ENCODE measurements around the gene CCNG1.
"Not testable (repeated sequence)": the region's sequence is repeated elsewhere in the genome, so short reads cannot be mapped to it uniquely, and the experiment has no call there.

Gene CCNG1

DNA sequence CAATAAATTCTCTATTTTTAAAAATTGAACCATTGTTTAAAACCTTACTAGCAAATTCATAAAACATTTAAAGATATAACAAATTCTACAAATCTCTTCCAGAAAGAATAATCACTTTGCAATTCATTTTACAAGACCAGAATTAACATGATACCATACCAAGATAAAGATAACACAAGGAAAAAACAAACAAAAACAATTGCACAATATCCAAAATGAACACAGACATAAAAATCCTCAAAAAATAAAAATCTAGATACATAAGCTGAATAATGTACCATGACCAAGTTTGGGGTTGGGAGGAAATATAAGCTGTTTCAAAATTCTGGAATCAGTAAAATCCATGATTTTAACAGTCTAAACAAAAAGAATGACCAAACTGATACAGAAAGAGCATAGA is 11.1 kb downstream of the CCNG1 start:
- H3K9me2 ChIP-seq (ENCODE audit: low read depth, low read length): no peaks in the 10 kb centered on the region
- H3K4me1 ChIP-seq (ENCODE audit: insufficient read depth, low read length, severe bottlenecking): no peaks in the 10 kb centered on the region
- H3K9ac ChIP-seq (ENCODE audit: low read length): no peak overlapping the region
- no peaks in the 10 kb centered on the region for H4K20me1 ChIP-seq (ENCODE audit: insufficient read depth, low read length)
- no peak overlapping the region for H3K27ac ChIP-seq (ENCODE audit: low read depth, low read length, poor library complexity, severe bottlenecking)
- H2AFZ ChIP-seq (ENCODE audit: low read length): no peak overlapping the region
- H3F3A ChIP-seq (ENCODE audit: insufficient read depth, low read length): no peaks in the 10 kb centered on the region
- no peak overlapping the region for H3K4me2 ChIP-seq (ENCODE audit: low read length)
- H3K79me2 ChIP-seq (ENCODE audit: insufficient read depth, low read length): no peaks in the 10 kb centered on the region
- no peaks in the 10 kb centered on the region for H3K9me3 ChIP-seq (ENCODE audit: low read length)
- H3K36me3 ChIP-seq (ENCODE audit: insufficient read depth, low read length): peaks cover 98% of the 10 kb centered on the region
- no peak overlapping the region for H3K4me3 ChIP-seq (ENCODE audit: low read depth, low read length, poor library complexity, severe bottlenecking)
- no peaks in the 10 kb centered on the region for H3K27me3 ChIP-seq (ENCODE audit: insufficient read depth, low read length)
- TF ChIP-seq EZH2 (IDR thresholded peaks at IDR 0.05; ENCODE audit: borderline replicate concordance, low read length): no peak
- TF ChIP-seq, protein P1, sequence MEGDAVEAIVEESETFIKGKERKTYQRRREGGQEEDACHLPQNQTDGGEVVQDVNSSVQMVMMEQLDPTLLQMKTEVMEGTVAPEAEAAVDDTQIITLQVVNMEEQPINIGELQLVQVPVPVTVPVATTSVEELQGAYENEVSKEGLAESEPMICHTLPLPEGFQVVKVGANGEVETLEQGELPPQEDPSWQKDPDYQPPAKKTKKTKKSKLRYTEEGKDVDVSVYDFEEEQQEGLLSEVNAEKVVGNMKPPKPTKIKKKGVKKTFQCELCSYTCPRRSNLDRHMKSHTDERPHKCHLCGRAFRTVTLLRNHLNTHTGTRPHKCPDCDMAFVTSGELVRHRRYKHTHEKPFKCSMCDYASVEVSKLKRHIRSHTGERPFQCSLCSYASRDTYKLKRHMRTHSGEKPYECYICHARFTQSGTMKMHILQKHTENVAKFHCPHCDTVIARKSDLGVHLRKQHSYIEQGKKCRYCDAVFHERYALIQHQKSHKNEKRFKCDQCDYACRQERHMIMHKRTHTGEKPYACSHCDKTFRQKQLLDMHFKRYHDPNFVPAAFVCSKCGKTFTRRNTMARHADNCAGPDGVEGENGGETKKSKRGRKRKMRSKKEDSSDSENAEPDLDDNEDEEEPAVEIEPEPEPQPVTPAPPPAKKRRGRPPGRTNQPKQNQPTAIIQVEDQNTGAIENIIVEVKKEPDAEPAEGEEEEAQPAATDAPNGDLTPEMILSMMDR (IDR thresholded peaks at IDR 0.05; ENCODE audit: low read length): no peak

DNA sequence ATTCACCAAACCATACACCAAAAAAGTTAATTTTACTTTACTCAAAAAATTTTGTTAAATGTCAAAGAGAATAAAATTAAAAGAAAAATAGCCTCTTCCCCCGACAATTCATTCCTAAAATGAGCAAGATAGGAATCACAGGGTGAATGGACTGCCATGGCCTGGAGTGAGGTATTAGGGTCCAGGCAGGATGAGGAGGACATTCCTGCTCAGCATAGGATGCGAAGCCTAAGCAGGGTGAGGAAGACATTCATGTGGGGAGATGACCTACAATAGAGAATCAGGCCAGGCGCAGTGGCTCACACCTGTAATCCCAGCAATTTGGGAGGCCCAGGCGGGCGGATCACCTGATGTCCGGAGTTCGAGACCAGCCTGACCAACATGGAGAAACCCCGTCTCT is 14.1 kb downstream of the CCNG1 start:
- no peak overlapping the region for H2AFZ ChIP-seq (ENCODE audit: low read length)
- no peaks in the 10 kb centered on the region for H3K9me2 ChIP-seq (ENCODE audit: low read depth, low read length)
- no peaks in the 10 kb centered on the region for H3K9me3 ChIP-seq (ENCODE audit: low read length)
- TF ChIP-seq EZH2 (IDR thresholded peaks at IDR 0.05; ENCODE audit: borderline replicate concordance, low read length): no peak
- TF ChIP-seq, protein P1 (IDR thresholded peaks at IDR 0.05; ENCODE audit: low read length): no peak
- H3F3A ChIP-seq (ENCODE audit: insufficient read depth, low read length): no peaks in the 10 kb centered on the region
- no peak overlapping the region for H3K27ac ChIP-seq (ENCODE audit: low read depth, low read length, poor library complexity, severe bottlenecking)
- no peak overlapping the region for H3K9ac ChIP-seq (ENCODE audit: low read length)
- H3K4me1 ChIP-seq (ENCODE audit: insufficient read depth, low read length, severe bottlenecking): no peaks in the 10 kb centered on the region
- H3K27me3 ChIP-seq (ENCODE audit: insufficient read depth, low read length): no peaks in the 10 kb centered on the region
- H3K4me3 ChIP-seq (ENCODE audit: low read depth, low read length, poor library complexity, severe bottlenecking): no peak overlapping the region
- no peaks in the 10 kb centered on the region for H4K20me1 ChIP-seq (ENCODE audit: insufficient read depth, low read length)
- peaks cover 96% of the 10 kb centered on the region for H3K36me3 ChIP-seq (ENCODE audit: insufficient read depth, low read length)
- no peaks in the 10 kb centered on the region for H3K79me2 ChIP-seq (ENCODE audit: insufficient read depth, low read length)
- H3K4me2 ChIP-seq (ENCODE audit: low read length): no peak overlapping the region

DNA sequence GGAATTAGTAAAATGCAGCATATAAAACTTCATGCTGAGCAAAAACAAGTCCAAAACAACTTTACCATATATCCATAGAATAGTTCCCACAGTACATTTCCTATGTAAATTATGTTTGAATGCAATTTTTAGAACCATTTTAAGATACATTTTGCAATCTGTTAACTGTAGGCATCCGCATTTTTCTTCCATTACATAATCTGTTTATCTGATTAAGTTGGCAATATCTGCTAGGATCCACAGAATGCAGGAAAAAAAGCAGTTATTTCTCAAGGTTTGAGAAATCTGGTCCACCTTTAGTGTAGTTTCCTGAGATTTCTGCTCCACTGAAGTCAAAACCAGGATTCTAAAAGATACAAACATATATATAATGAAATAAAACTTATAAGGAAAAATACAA is 16.3 kb downstream of the CCNG1 start:
- Histone ChIP-seq H4K20me1 (ENCODE audit: insufficient read depth, low read length) (no peaks in the 10 kb centered on the region), H3K4me2 (ENCODE audit: low read length) (no peak overlapping the region), H3K9me2 (ENCODE audit: low read depth, low read length) (no peaks in the 10 kb centered on the region), H3K27ac (ENCODE audit: low read depth, low read length, poor library complexity, severe bottlenecking) (no peak overlapping the region), H3F3A (ENCODE audit: insufficient read depth, low read length) (no peaks in the 10 kb centered on the region), H3K79me2 (ENCODE audit: insufficient read depth, low read length) (peaks cover 17% of the 10 kb centered on the region), H3K4me3 (ENCODE audit: low read depth, low read length, poor library complexity, severe bottlenecking) (no peak overlapping the region), H3K9me3 (ENCODE audit: low read length) (no peaks in the 10 kb centered on the region), H3K36me3 (ENCODE audit: insufficient read depth, low read length) (peaks cover 75% of the 10 kb centered on the region), H2AFZ (ENCODE audit: low read length) (no peak overlapping the region), H3K4me1 (ENCODE audit: insufficient read depth, low read length, severe bottlenecking) (peaks cover 16% of the 10 kb centered on the region), H3K27me3 (ENCODE audit: insufficient read depth, low read length) (no peaks in the 10 kb centered on the region), H3K9ac (ENCODE audit: low read length) (no peak overlapping the region)
- TF ChIP-seq, protein P1 (IDR thresholded peaks at IDR 0.05; ENCODE audit: low read length): no peak
- no peak for TF ChIP-seq EZH2 (IDR thresholded peaks at IDR 0.05; ENCODE audit: borderline replicate concordance, low read length)

DNA sequence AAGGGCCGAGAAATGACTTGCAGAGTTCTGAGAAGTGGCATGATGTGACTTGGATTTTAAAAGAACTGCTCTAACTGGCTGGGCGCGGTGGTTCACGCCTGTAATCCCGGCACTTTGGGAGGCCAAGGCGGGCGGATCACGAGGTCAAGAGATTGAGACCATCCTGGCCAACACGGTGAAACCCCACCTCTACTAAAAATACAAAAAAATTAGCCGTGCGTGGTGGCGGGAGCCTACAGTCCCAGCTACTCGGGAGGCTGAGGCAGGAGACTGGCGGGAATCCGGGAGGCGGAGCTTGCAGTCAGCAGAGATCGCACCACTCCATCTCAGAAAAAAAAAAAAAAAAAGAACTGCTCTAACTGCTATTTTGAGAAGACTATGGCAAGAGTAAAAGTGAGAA is 18.0 kb downstream of the CCNG1 start:
- not testable (repeated sequence) for H3K9me3 ChIP-seq (ENCODE audit: low read length); H3K9me2 ChIP-seq (ENCODE audit: low read depth, low read length); H3K27me3 ChIP-seq (ENCODE audit: insufficient read depth, low read length); H3K9ac ChIP-seq (ENCODE audit: low read length); H2AFZ ChIP-seq (ENCODE audit: low read length); H3K4me3 ChIP-seq (ENCODE audit: low read depth, low read length, poor library complexity, severe bottlenecking); H3F3A ChIP-seq (ENCODE audit: insufficient read depth, low read length); H4K20me1 ChIP-seq (ENCODE audit: insufficient read depth, low read length); H3K27ac ChIP-seq (ENCODE audit: low read depth, low read length, poor library complexity, severe bottlenecking); H3K4me2 ChIP-seq (ENCODE audit: low read length)
- peaks cover 25% of the 10 kb centered on the region for H3K79me2 ChIP-seq (ENCODE audit: insufficient read depth, low read length)
- H3K36me3 ChIP-seq (ENCODE audit: insufficient read depth, low read length): peaks cover 59% of the 10 kb centered on the region
- H3K4me1 ChIP-seq (ENCODE audit: insufficient read depth, low read length, severe bottlenecking): peaks cover 18% of the 10 kb centered on the region
